ENCODE measurements around the gene GREM2.

Gene GREM2

GRCh38 chr1:240611619-240612480, at the start of gene GREM2:
GREM2 (minus strand) TSS chr1:240612155; CDS start chr1:240493475, 118,680 bp downstream.
- peak; percentile 3 for DNase-seq (ENCODE audit: low read depth)

GRCh38 chr1:240658312-240658960, 46.5 kb upstream of the GREM2 start:
- DNase-seq (ENCODE audit: low read depth), result no peak

- no peak for DNase-seq (ENCODE audit: low read depth)
Observed at GRCh38 chr1:240656531-240656930, 44.6 kb upstream of the GREM2 start.

- no peak for DNase-seq (ENCODE audit: low read depth)
Observed at GRCh38 chr1:240652961-240653409, 41.0 kb upstream of the GREM2 start.

- no peak for DNase-seq (ENCODE audit: low read depth)
Observed at GRCh38 chr1:240652549-240652948, 40.6 kb upstream of the GREM2 start.

- no peak for DNase-seq (ENCODE audit: low read depth)
Observed at GRCh38 chr1:240650877-240651276, 38.9 kb upstream of the GREM2 start.

GRCh38 chr1:240649733-240650721, 38.1 kb upstream of the GREM2 start:
- DNase-seq (ENCODE audit: low read depth), result no peak

GRCh38 chr1:240646571-240647240, 34.8 kb upstream of the GREM2 start:
- DNase-seq (ENCODE audit: low read depth), result no peak

GRCh38 chr1:240644732-240645131, 32.8 kb upstream of the GREM2 start:
- DNase-seq (ENCODE audit: low read depth), result no peak

- DNase-seq (ENCODE audit: low read depth), result no peak
Observed at GRCh38 chr1:240635466-240636256, 23.7 kb upstream of the GREM2 start.

- no peak for DNase-seq (ENCODE audit: low read depth)
Observed at GRCh38 chr1:240630409-240630808, 18.5 kb upstream of the GREM2 start.

- DNase-seq (ENCODE audit: low read depth), result no peak
Observed at GRCh38 chr1:240621249-240621648, 9.3 kb upstream of the GREM2 start.

- no peak for DNase-seq (ENCODE audit: low read depth)
Observed at GRCh38 chr1:240619906-240620621, 8.1 kb upstream of the GREM2 start.

GRCh38 chr1:240619357-240619756, 7.4 kb upstream of the GREM2 start:
- no peak for DNase-seq (ENCODE audit: low read depth)

- DNase-seq (ENCODE audit: low read depth), result no peak
Observed at GRCh38 chr1:240618946-240619345, 7.0 kb upstream of the GREM2 start.

GRCh38 chr1:240616018-240616417, 4.1 kb upstream of the GREM2 start:
- DNase-seq (ENCODE audit: low read depth), result no peak

- DNase-seq (ENCODE audit: low read depth), result no peak
Observed at GRCh38 chr1:240613356-240614142, 1.6 kb upstream of the GREM2 start.

- no peak for DNase-seq (ENCODE audit: low read depth)
Observed at GRCh38 chr1:240612811-240613210, 856 bp upstream of the GREM2 start.

GRCh38 chr1:240611228-240611618, 732 bp downstream of the GREM2 start:
- DNase-seq (ENCODE audit: low read depth), result no peak

Measured in stimulated activated CD8-positive, alpha-beta memory T cell treated with anti-CD3 and anti-CD28 coated beads, Interleukin-12 subunit alpha, Interleukin-12 subunit beta, amount 100 ng/mL, for 4 hours (primary cell).